C4-2B (cell line): ENCODE data around the gene TWF2.

Source experiments
- CTCF ChIP-seq: fragments of 450-650 bp; conservative IDR thresholded peaks from 2 replicates; pipeline ENCODE4 v1.5.1; 2017; ENCODE audit warnings: mild to moderate bottlenecking
- ZFX ChIP-seq: fragments of 450-650 bp; IDR thresholded peaks from 2 replicates; pipeline ENCODE4 v1.6.1; 2017

DNA sequence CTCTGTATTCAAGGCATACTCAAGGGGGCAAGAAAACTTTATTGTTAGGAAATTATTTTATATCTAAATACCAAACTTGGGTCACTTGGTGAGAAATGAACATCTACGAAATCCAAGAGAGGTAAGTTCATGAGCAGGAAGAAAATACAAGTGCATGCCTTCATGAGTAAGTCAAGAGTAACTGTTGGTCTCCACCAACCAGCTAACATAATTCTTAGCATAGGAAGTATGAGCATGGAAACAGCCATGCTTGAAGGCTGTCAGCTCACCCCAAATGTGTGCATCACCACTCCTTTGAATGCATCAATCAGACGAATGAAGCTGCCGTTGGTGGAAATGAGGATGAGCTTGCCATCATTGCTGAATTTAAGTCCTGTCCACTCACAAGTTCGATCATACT is 20.5 kb upstream of the TWF2 start:
- TF ChIP-seq CTCF = no peak
- no peak for TF ChIP-seq ZFX
